ENCODE results near the gene PRPF19. TPM values are rescaled to one million over a fixed set of nuclear protein-coding genes. Genes with fewer than 3 reads are reported as not detected.
A peak's percentile ranks its signal among the peaks of the same experiment; 100 is the strongest.

The PRPF19 gene
- total RNA-seq, 2 donors from 2014 or later, result 47.6 to 50.9 TPM

DNA sequence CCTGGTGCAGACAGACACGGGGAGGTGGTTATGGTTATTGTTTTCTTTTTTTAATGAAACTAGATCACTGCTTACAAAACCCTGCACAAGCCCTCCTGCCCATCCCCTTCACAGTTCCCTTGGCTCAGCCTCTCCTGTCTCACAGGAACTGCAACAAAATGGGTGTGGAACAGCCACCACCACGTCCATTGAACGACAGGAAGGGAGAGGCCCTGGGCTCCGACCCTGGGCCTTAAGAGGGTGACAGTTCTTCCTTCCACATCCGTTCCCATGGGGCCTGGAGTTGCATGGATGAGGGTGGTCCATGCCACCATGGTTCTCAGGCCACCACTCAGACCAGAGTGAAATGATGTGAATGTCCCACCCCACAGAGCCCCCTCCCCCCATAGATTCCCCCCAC lies 15.7 kb downstream of the PRPF19 start:
- intact Hi-C loops (cut with DNase I), result no loop called here
- no peak for DNase-seq (ENCODE audit: low spot score)

DNA sequence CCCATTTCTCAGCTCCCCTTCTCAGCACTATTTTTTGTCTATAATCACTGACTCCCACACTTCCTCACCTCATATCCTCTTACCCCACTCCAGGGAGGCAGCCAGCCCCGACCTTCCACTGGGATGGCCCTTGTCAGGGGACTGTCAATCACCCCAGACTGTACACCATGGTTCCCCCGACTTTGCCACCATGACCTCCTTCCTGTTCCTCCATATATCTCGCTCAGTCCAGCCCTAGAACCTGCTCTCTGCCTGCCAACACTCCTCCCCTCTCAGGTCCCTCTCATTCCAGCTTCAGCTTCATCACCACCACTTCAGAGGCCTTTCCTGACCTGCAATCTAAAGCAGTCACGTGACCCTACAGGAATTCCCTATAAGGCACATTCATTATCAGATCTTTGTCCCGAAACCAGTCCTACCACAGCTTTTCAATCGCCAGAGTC lies 16.5 kb downstream of the PRPF19 start:
- intact Hi-C loops (cut with DNase I), result no loop called here
- DNase-seq (ENCODE audit: low spot score), result no peak

DNA sequence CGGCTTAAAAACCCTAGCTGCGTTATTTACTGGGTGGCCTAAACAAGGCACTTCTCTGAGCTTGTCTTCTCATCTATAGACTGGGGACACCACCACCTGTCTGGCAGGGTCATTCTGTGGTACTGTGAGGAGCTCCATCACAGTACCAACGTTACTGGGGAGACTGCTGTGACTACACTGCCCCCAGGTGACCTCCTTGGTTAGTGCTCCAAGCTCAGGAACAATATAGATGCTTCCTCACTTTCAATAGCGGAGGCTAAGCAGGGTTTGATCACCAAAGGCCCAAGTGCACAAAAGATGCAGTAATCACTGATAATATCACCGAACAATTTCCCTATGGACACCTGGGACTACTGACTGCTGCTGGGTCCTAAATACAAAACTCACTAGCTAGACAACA lies 18.8 kb downstream of the PRPF19 start:
- DNase-seq (ENCODE audit: low spot score), result no peak
- intact Hi-C loops (cut with DNase I), result no loop called here

DNA sequence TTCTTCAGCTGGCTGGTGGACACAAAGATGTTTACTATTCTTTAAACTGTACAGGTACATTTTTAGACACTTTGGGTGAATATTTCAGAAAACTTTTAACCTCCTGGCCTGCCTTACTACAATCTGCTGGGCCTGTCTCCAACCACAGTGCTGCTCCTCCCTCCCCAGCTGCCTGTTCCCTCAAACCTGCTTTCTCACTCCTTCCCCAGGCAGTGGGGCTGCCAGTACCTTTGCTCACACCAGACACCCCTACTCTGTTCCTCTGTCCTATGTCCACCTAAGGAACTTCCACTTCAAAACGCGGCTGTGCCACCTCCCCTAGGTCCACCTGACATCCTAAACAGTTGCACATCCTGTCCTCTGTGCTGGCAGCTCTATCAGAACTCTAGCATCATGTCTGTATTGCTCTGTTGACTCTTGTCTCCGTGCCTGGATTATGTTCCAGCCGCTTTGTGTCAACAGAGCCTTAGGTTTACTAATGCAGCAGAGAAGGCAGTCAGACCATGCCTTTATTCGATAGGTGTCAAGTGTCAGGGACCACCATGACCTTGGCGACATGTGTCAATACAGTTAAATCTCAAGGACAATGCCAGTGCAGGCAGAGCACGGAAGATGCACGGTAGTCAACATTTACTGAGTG lies 25.6 kb downstream of the PRPF19 start:
- DNase-seq (ENCODE audit: low spot score), result no peak
- intact Hi-C loops (cut with DNase I), result no loop called here

GRCh38 chr11:60879971-60880588 lies 26.3 kb downstream of the PRPF19 start:
- intact Hi-C loops (cut with DNase I), result no loop called here
- no peak for DNase-seq (ENCODE audit: low spot score)

GRCh38 chr11:60879104-60879503 lies 27.3 kb downstream of the PRPF19 start:
- DNase-seq (ENCODE audit: low spot score), result no peak
- intact Hi-C loops (cut with DNase I), result no loop called here

DNA sequence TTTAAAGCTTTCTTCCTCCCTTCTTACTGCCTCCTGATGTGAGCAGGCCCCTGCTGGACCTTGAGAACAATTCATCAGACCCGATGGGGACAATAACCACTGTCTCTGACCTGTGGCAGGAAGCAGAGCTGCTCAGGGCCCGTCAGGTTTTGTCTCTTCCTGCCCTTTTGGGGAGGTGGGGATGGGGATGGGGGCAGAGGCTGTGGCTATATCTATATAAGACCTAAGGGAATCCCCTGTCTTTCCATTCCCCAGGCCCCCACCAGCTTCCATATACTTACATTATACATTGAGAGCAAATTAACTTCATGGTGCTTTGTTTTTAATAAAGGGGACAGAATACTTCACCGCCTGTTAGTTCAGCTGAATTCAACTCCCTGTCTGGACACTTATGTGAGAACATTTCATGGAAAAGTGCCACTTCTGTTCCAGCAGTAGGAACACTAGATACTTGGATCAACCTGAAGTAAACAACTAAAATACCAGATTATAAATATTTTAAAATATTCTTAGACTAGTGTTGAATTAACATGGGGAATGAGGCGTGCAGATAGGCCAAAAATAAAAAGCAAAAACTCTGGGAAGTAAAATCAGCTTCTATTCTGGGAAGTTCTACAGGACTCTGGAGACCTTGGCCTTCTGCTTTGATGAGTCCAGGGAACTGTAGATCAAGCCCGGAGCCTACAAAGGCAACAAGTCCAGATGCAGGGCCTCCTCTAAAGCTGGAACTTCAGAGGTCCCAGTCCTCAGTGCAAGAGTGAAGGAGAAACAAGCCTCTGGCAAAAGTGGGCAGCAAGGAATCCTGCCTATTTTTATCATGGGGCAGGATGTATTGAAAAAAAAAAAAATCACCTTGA lies 27.9 kb downstream of the PRPF19 start:
- no peak for DNase-seq (ENCODE audit: low spot score)
- intact Hi-C loops (cut with DNase I), result no loop called here

DNA sequence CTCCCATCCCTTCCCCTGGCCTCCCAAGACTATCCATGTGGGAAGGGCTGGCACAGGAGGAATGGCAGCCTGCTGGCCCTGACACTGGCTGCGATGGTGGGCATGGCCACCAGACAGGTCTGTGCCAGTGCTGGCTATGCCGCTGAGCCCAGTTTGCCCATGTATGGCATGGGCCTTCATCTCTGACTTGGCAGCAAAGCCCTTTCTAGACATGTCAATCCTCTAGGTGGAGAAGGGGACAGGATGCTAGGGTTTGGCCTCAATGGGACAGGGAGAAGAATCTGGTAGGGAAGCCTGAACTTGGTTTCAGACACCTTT lies 30.3 kb downstream of the PRPF19 start:
- no peak for DNase-seq (ENCODE audit: low spot score)
- intact Hi-C loops (cut with DNase I), result no loop called here

DNA sequence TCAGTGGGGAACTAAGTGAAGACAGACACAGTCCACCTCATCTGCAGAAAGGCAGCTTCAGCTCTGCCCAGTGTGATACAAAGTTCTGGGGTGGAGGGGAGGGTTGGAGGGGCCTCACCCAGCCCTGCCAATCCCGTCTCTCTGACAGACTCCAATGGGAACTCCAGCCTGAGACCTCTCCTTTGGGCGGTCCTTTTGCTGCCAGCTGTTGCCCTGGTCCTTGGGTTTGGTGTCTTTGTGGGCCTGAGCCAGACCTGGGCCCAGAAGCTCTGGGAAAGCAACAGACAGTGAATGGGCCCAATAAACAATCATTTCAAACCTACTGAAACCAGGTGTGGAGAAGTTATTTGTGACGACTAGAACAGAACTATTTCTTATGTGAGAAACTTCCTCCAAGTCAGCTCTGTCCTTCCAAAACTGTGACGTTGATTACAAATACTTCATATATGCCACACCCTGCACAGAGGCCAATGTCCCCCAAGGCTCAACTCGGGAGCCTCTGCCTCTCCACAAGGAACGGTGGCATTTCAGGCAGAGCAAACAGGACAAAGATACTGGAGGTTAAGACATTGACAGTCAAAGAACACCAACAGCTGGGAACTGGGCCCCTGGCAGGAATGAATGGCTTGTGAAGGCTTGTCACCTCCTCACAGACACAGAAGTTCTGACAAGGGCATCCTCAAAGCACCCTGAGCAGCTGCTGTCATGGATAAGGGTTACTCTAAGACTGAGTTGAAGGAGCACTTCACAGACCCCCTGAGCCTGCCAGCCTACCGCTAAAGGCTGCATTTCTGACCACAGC lies 30.8 kb downstream of the PRPF19 start:
- DNase-seq (ENCODE audit: low spot score), result no peak
- intact Hi-C loops (cut with DNase I), result no loop called here

- intact Hi-C loops (cut with DNase I), result no loop called here
- DNase-seq (ENCODE audit: low spot score), result no peak
These were observed 31.7 kb downstream of the PRPF19 start for GRCh38 chr11:60874421-60875365.

- intact Hi-C loops (cut with DNase I), result no loop called here
- peak; percentile 65 for DNase-seq (ENCODE audit: low spot score)
These were observed 32.9 kb downstream of the PRPF19 start for GRCh38 chr11:60873533-60873932.

- peak; percentile 76 for DNase-seq (ENCODE audit: low spot score)
- intact Hi-C loops (cut with DNase I), result no loop called here
These were observed 33.3 kb downstream of the PRPF19 start for GRCh38 chr11:60872961-60873524.

- peak; percentile 73 for DNase-seq (ENCODE audit: low spot score)
- intact Hi-C loops (cut with DNase I), result no loop called here
These were observed 34.0 kb downstream of the PRPF19 start for GRCh38 chr11:60872124-60872960.

DNA sequence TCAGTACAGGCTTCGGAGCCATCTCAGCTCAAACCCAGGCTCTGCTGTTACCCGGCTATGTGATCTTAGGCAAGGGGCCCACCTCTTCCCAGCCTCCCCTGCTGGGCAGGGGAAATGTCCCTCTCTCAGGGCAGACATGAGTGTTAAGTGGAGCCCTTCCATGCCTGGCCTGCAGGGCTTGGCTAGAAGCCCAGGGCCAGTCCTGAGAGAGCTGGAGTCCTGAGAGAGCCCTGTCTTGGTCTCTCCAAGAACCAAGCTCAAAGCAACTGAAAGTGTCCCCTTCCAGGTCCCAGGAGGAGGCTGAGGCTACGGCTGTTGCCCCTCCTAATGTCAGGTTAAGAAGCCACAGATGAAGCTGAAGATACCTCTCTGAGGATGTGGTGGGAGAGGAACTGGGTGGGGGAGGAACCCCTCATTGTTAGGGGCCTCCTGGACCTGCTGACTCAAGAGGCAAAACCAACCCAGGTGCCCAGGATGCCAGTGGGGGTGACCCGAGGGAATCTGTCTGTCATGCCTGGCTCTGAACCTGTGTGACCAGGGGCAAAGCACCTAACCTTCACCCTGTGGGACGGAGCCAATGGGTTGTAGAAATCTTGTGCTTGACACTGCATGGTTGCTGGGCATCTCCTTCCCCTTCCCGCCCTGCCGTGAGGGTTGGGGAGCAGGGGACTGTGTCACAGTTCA lies 34.9 kb downstream of the PRPF19 start:
- intact Hi-C loops (cut with DNase I), result no loop called here

GRCh38 chr11:60870733-60871377 lies 35.5 kb downstream of the PRPF19 start:
- intact Hi-C loops (cut with DNase I), result no loop called here
- peak; percentile 57 for DNase-seq (ENCODE audit: low spot score)

More for the DNA sequence above, 34.9 kb downstream of the PRPF19 start:
- DNase-seq (ENCODE audit: low spot score), result peak; percentile 57

GRCh38 chr11:60870276-60870675 lies 36.1 kb downstream of the PRPF19 start:
- intact Hi-C loops (cut with DNase I), result no loop called here
- DNase-seq (ENCODE audit: low spot score), result peak; percentile 25
